ENCODE data around the gene HECA.
"Not testable (repeated sequence)": the region's sequence is repeated elsewhere in the genome, so short reads cannot be mapped to it uniquely, and the experiment has no call there.

Gene HECA

DNA sequence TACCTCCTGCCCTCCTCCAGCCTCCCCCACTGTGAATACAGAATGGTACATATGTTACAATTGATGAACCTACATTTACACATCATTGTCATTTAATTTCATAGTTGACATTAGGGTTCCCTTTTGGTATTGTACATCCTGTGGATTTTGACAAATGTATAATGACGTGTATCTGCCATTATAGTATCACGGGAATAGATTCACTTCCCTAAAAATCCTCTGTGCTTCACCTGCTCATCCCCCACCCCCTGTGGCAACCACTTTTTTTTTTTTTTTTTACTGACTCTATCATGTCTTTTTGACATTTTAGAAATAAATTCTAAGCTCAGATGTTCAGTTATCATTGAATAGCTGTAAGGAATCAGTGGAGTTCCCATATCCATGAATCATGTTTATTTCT is 30.4 kb downstream of the HECA start:
- no peak for DNase-seq

DNA sequence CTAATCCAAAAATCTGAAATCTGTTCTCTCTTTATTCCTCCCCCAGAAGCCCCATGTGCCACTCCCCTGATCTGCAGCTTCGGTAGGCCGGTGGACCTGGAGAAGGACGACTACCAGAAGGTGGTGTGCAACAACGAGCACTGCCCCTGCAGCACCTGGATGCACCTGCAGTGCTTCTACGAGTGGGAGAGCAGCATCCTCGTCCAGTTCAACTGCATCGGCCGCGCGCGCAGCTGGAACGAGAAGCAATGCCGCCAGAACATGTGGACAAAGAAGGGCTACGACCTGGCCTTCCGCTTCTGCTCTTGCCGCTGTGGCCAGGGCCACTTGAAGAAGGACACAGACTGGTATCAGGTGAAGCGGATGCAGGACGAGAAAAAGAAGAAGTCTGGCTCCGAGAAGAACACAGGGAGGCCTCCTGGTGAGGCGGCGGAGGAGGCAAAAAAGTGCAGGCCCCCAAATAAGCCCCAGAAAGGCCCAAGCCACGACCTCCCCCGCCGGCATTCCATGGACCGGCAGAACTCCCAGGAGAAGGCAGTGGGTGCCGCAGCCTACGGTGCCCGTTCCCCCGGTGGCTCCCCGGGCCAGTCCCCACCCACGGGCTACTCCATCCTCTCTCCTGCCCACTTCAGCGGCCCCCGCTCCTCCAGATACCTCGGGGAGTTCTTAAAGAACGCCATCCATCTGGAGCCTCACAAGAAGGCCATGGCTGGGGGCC is 31.5 kb downstream of the HECA start:
- no peak for DNase-seq

DNA sequence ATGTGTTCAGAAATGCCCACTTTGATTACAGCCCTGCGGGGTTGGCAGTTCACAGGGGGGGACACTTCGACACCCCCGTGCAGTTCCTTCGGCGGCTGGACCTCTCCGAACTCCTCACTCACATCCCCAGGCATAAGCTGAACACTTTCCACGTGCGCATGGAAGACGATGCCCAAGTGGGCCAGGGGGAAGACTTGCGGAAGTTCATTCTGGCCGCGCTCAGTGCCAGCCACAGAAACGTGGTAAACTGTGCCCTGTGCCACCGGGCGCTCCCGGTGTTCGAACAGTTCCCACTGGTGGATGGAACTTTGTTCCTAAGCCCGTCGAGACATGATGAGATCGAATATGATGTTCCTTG is 32.1 kb downstream of the HECA start:
- no peak for DNase-seq

DNA sequence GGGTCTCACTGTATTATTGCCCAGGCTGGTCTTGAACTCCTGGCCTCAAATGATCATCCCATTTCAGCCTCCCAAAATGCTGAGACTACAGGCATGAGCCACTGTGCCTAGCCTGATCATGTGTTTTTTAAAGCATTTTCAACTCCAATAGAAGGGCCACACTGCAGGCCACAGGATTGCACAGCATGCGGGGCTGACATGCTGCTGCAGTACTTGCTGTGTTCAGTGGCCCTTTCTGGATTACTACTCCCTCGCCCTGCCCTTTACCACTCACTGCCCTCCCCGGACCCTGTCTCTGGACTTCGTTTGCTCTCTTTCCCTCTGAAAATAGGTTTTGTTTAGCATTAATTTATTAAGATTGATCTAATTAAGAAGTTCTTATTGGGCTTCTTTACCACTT is 37.3 kb downstream of the HECA start:
- no peak for DNase-seq

DNA sequence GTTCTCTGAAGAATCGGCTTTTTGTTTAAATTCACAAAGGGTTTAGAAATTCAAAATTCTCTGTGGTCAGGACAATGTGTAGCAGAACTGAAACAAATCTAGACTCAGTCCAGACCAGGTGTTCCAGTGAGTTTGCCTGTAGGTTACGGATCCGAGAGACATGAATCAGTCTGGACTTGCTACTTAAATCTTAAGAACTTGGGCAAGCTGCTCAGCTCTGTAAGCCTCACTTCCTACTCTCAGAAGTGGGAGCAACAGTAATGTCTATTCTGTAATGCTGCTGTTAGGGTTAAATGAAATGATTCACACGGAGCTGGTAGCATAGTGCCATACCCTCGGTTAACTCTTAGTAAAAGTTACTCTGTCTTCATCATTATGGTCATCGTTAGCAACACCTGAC is 37.7 kb downstream of the HECA start:
- no peak for DNase-seq

DNA sequence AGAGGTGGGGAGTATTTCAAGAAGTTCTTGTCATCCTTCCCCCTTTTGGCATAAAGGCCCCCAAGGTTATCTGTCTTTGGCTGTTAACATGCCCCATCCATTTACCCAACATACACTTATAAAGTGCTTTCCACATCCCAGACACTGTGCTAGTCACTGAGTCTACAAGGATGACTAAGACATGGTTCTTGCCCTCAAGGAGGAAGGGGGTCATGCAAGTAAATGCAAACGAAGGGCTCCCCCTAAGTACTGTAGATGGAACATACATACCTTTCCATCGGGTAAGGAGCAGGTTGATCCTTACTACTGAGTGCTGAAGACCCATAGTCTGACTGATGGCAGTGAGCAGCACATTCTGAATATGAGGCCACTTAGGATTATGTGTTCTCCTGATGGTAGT is 38.3 kb downstream of the HECA start:
- DNase-seq = no peak

DNA sequence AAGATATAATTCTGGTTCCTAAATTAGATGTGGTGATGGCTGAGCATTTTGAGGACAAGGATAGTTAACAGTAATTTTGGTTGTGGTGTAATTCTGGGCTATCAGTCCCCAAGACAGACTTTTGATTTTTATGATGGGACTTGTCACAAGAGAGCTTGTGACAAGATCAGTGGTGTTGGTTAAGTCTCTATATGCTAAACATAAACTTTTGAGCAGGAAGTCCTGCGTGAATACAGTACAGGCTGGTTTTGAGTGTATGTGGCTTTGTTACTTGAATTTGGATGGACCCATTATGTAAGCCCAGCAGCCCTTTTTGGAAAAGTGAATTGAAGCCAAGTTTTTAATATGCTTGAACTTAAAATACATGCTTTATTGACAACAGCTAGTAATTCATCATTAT is 38.9 kb downstream of the HECA start:
- DNase-seq = no peak

DNA sequence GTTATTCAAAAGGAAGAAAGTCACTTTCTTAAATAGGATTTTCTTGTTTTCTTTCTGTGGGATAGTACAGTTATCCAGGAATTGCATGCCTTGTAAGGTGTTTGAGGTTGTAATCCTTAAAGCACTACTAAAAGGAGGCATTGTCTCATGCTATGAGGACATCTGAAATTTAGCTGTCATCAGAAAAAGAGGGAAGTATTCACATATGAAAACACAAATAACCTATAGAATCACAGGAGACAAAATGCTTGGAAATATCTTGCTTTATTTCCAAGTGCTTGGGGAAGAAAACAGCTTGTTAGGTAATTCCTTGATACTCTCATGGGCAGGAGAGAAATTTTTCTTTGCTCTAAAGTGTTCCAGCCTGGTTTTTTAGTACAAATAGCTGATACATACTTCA is 40.1 kb downstream of the HECA start:
- no peak for DNase-seq

DNA sequence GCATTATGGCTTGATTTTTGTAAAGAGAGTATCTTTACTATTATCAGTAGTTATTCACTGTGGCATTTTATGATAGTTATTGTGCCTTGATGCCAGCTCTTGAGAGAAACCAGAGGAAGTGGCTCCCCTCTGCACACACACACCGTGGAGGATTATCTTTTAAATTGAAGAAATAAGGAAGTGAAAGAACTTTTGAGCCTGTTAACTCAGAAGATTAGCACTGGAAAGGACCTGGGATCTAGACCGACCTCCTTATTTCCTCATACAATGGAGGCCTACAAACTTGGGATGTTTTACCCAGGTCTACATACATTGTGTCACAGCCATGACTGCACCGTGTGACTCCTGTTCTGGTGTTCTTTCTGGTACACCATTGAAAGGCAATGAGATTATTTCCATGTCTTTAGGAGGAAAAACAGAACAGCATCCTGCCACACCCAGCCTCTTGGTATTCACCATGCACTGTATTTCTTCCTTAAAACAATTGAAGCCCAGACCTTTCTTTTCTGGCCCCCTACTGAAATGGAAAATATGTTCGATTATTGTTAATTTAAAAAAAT is 40.6 kb downstream of the HECA start:
- DNase-seq = peak; percentile 36

DNA sequence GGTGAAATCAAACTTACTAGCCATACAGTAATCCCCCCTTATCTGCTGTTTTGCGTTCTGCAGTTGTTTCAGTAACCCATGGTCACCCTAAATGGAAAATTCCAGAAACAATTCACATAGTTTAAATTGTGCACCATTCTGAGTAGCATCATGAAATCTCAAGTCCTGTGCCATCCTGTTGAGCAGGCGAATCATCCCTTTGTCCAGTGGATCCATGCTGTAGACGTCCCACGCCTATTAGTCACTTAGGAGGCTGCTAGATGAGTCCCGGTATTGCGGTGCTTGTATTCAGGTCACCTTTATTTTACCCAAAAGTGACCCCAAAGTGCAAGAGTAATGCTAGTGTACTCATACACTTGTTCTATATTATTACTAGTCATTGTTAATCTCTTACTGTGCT is 46.4 kb downstream of the HECA start:
- DNase-seq = no peak

DNA sequence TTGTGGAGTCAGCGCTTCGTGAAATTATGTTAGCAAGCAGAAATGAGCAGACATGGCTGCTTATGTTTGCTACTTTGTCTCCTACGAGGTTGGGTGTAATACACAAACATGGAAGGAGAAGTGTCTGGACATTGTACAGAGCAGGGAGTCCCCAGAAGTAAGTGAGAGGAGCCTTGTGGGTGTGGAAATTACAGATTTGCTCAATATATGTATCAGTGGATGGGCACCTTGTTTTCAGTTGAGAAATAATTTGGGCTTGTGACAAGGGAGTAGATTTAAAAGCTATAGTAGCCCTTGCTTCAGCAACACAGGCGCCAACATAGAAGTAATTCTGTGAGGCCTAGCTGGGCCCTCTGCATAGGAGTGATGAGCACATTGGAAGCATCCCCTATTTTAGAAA is 49.2 kb downstream of the HECA start:
- DNase-seq = no peak

DNA sequence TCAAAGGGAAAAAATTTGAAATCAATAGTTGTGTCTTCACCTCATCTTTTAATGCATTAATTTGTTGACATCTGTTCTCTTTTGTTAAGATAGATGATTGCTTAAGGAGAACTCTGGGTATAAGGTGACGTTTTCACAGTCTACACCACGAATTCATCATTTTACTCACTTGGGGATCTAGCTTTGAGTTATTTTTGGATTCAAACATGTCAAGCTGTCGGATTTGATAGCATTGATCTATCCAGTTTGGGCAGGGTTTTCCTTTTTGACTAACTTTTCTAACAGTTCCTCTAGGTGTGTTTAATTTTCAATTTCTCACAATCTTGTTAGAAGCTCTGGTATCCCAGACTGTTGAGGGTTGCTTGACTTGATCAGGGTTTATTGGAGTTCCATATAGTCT is 49.6 kb downstream of the HECA start:
- DNase-seq = no peak

DNA sequence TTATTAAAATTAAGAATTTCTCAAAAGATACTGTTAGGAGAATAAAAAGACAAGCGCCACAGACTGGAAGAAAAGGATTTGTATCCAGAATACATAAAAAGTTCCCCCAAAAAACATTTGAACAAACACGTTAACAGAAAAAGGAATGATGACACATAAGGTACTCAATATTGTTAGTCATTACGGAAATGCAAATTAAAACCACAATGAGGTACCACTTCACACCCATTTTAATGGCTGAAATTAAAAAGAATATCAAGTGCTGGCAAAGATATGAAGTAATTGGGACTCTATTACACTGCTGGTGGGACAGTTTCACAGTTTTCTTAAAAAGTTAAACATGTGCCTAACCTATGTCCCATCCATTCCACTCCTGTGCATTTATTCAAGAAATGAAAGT is 51.4 kb downstream of the HECA start:
- DNase-seq = no peak

DNA sequence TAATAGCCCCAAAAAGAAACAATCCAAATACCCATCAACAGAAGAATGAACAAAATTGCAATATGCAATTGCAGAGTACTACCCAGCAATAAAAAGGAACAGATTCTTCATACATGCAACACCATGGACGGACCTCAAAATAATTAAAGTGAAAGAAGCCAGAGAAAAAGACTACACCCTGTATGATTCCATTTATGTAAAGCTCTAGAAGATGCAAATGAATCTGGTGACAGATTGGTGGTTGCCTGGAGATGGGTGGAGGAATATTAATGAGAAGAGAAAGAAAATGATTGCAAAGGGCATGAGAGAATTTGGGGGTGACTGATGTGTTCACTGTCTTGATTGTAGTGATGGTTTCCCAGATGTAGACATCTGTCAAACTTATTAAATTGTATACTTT is 51.8 kb downstream of the HECA start:
- no peak for DNase-seq

DNA sequence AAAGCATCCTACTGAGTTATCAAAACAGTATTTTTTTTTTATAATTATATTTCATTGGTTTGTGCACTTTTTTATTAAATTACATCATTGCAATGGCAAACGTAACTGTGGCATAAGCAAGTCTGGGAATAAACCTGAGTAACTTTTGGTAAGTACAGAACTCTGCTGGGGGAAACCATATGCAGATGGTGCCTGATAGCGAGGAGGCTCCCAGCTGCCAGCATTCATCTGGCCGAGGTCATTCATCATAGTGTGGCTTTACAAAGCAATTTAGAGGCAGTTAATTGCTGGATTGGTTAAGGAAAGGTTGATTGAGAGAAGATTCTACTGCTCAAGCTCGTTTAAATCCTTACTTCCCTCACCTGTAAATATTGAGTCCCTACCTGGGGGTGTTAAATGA is 52.6 kb downstream of the HECA start:
- DNase-seq = no peak

DNA sequence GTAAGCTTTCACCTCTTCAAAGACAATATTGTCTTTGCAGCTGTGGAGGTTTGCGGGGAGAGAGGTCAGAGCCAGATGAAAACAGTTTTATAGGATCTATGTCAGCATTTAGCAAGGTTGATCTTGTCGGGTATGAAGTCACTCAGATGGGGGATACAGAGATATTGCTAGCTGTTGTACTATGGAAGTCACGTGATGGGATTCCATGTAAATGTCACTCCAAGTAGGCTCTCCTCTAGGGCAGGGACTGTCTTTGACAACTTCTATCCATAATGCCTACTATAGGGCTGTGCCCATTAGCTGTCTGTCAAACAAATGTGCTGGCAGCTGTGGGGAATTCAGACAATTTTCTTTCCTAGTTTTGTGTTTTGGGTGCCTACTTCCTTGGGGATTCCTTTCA is 54.8 kb downstream of the HECA start:
- DNase-seq = no peak

DNA sequence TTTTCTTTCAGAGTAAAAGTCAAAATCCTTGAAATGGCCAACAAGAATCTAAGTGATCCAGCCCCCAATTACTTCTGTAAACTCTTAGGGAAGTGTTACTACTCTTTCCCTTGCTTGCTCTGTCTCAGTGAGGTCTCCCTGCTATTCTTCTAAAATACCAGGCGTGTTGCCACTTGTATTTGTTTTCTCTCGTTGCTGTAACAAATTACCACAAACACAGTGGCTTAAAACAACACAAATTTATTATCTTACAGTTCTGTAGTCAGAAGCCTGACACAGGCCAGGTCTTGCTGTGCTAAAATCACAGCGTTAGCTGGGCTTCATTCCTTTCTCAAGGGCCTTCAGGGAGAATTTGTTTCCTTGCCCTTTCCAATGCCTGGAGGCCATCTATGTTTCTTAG is 59.9 kb downstream of the HECA start:
- DNase-seq = no peak

DNA sequence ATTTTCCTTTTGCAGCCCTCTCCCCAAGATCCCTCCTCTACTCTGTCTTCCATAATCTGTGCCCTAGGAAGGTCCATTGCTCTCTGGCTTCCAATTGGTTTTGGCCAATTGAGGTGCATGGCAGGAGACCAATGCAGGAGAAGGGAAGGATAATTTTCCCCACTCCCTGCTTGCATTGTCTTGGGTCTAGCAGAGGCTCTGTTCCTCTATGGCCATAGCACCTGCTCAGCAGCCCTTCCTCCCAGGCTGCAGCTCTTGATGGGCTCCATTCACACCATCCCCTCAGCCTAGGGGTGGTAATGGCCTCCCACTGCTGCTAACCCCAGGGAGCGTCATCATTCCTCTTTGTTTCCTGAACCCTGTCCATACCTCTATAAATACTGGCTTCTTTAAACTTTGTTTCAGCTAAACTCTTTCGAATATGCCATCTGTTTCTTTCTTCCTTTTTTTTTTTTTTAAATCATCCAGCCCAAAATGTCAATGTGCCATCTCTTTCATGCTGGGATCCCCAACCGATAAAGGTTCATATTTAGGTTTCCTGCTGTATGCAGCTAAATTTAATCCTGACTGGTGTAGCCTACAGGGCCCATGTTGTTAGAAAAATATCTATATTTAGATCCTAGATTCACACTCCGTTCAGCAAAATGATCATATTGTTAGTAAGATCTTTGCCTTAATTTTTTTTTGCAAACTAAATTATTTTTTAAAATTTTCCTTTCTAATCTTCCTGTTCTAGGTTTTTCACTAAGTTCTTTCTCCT is 63.8 kb downstream of the HECA start:
- DNase-seq = no peak

DNA sequence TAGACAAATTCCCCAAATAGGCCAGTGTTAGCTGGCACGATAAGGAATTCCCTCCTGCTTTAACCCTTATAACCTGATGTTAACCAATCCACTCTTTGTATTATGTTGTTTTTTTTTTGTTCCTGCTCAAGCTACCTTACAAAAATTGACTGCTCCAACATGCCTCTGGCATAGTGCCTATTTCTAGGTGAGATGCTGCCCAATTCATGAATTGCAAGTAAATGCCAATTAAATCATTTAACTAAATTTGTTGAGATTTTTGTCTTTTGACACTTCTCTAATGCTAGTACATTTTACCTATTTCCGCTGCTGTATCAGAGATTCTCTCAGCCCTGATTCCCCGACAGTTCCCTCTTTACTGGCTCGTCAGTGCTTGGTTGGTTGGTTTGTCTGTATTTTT is 66.5 kb downstream of the HECA start:
- DNase-seq = no peak

DNA sequence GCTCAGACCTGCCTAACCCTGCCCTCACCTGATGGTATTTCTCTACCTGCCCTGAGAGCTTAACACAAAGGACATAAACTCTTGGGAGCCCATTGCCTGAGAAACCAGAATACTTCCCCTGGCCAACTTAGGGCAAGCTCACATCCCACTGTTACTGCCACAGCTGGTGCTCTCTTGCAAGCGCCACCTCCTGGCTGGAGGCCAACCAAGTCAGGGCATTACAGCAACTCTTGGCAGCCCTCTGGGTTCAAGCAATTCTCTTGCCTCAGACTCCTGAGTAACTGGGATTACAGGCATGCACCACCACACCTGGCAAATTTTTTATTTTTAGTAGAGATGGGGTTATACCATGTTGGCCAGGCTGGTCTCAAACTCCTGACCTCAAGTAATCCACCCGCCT is 70.1 kb downstream of the HECA start:
- peak; percentile 18 for DNase-seq

DNA sequence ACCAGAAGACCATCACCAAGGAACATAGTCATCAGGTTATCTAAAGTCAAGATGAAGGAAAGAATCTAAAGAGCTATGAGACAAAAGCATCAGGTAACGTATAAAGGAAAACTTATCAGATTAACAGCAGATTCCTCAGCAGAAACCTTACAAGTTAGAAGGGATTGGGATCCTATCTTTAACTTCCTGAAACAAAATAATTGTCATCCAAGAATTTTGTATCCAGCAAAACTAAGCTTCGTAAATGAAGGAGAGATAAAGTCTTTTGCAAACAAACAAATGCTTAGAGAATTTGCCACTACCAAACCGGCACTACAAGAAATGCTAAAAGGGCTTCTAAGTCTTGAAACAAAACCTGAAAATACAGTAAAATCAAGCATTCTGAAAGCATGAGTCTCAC is 71.0 kb downstream of the HECA start:
- no peak for DNase-seq

DNA sequence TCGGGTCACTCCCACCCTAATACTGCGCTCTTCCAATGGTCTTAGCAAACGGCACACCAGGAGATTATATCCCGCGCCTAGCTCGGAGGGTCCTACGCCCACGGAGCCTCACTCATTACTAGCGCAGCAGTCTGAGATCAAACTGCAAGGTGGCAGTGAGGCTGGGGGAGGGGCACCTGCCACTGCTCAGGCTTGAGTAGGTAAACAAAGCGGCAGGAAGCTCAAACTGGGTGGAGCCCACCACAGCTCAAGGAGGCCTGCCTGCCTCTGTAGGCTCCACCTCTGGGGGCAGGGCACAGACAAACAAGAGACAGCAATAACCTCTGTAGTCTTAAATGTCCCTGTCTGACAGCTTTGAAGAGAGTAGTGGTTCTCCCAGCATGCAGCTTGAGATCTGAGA is 75.9 kb downstream of the HECA start:
- not testable (repeated sequence) for DNase-seq

DNA sequence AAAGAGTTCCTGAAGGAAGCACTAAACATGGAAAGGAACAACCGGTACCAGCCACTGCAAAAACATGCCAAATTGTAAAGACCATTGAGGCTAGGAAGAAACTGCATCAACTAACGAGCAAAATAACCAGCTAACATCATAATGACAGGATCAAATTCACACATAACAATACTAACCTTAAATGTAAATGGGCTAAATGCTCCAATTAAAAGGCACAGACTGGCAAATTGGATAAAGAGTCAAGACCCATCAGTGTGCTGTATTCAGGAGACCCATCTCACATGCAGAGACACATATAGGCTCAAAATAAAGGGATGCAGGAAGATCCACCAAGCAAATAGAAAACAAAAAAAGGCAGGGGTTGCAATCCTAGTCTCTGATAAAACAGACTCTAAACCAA is 77.6 kb downstream of the HECA start:
- not testable (repeated sequence) for DNase-seq

DNA sequence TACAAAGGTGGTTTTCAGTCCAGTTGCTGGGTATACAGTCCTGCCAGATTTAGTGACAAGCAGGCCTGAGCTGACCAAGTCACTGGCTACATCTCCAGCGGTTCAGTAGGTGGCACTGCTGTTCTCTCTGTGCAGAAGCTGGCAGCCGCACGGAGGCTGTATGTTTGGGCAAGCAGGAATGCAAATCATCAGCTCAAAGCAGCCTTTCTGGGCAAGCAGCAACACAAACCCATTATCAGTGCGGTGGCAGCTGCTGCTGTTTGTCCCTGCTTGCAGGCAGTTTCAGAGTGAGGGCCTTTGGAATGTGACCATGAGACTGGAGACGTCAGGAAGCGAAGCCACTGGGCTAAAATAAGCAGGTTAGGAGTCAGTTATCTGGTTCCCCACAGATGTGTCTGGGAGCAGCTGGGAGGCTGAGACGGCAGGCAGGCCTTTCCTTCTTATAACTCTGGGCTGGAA is 84.4 kb downstream of the HECA start:
- peak; percentile 90 for DNase-seq

DNA sequence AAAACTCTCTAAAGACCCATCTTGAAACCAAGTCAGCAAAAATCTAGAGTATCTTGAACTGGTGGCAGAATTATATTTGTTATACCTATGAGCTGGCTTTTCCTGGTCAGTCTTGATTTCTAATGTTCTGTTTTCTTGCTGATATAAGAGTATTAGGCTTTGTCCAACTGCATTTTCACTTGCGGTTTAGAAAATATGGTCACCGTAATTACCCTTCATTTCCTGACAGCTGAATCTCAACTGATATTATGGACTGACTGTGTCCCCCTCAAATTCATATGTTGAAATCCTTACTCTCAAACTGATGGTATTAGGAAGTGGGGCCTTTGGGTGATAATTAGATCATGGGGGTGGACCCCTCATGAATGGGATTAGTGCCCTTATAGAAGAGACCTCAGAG is 84.9 kb downstream of the HECA start:
- peak; percentile 47 for DNase-seq
